Measurements from ENCODE around the gene CTSW.

GRCh38 chr11:65927904-65928397 is 48.3 kb downstream of the CTSW start:
- TF ChIP-seq POLR2AphosphoS5 (IDR thresholded peaks at IDR 0.05), result no peak
- TF ChIP-seq CTCF (IDR thresholded peaks at IDR 0.05), result no peak
- no peak for TF ChIP-seq POLR2A (IDR thresholded peaks at IDR 0.05)

Measured in suprapubic skin (tissue), 4 donors.